Naive thymus-derived CD8-positive, alpha-beta T cell (primary cell): Measurements from ENCODE around the gene PPIL4. TPM values are rescaled to one million over a fixed set of nuclear protein-coding genes. Genes with fewer than 3 reads are reported as not detected.

Experiments
- ATAC-seq, 2 donors: fragments of 150-1000 bp; cut with Tn5 transposase in 1 of 2; sonication (Bioruptor Pico), chemical (Tn5 transposase) in 1 of 2; 1 replicate in 1 of 2; 2 replicates in 1 of 2; pipeline ENCODE4 v1.10.0; 2021; ENCODE audit warnings: mild to moderate bottlenecking in 2 of 2, moderate library complexity in 2 of 2
- POLR2A ChIA-PET: fragments of 350-600 bp; sonication (Branson Sonifier 250); formaldehyde crosslinking; loops from one replicate; lab custom pipeline; 2021; ENCODE audit warnings: antibody characterized with exemption; lab: Charles Lee
- DNase-seq, 10 donors: peaks; one replicate each; pipeline versions ENCODE4 v3.0.0 to v3.0.0-alpha.2; 2020 to 2022
- H3K27ac Mint-ChIP-seq, 10 donors: one replicate each; pipeline ENCODE4 v1.8.0; 2020 to 2022; ENCODE audit warnings: mild to moderate bottlenecking in 10 of 10, mixed read lengths in 10 of 10, moderate library complexity in 4 of 10, inconsistent platforms in 1 of 10
- H3K27me3 Mint-ChIP-seq, 5 donors: one replicate each; pipeline ENCODE4 v1.8.0; 2021 to 2022; ENCODE audit warnings: mixed read lengths in 5 of 5
- H3K36me3 Mint-ChIP-seq, 3 donors: one replicate each; pipeline ENCODE4 v1.8.0; 2020 to 2022; ENCODE audit warnings: mixed read lengths in 3 of 3, mild to moderate bottlenecking in 2 of 3, inconsistent platforms in 1 of 3
- H3K4me1 Mint-ChIP-seq, 4 donors: one replicate each; pipeline ENCODE4 v1.8.0; 2021 to 2022; ENCODE audit warnings: mixed read lengths in 4 of 4
- H3K4me3 Mint-ChIP-seq, 10 donors: one replicate each; pipeline ENCODE4 v1.8.0; 2020 to 2022; ENCODE audit warnings: mild to moderate bottlenecking in 10 of 10, mixed read lengths in 10 of 10, moderate library complexity in 6 of 10, inconsistent platforms in 1 of 10
- H3K9me3 Mint-ChIP-seq, 9 donors: one replicate each; pipeline ENCODE4 v1.8.0; 2020 to 2022; ENCODE audit warnings: mixed read lengths in 9 of 9, mild to moderate bottlenecking in 3 of 9, inconsistent platforms in 1 of 9, moderate library complexity in 1 of 9
- polyA plus RNA-seq, 3 donors: library from polyadenylated mRNA; unstranded; fragments of 300-500 nt; fragmentation: Illumina TruSeq; gene quantifications; one replicate each; pipeline ENCODE4 v1.2.3, GENCODE V29; 2021
- total RNA-seq, 8 experiments: library from RNA in 2 of 8; stranded (reverse) in 2 of 8; gene quantifications; one replicate each; pipeline ENCODE4 v1.2.3 and lab custom pipeline; 2021 to 2026

The PPIL4 gene
- total and polyA plus RNA-seq, 5 experiments from 2014 or later, result 7.1 to 39.5 (median 11.8) TPM

GRCh38 chr6:149482545-149483333 lies 63.1 kb downstream of the PPIL4 start:
- Mint-ChIP-seq H3K27ac (peak overlapping the region; percentile 95 to 99 (median 98)), H3K4me1 (peaks cover 36 to 78% (median 63%) of the 10 kb centered on the region in 4 donors), H3K9me3 (no peaks in the 10 kb centered on the region), H3K36me3 (peaks cover 0 to 13% (median 0%) of the 10 kb centered on the region in 3 donors), H3K4me3 (peak overlapping the region; percentile 84 to 99 (median 94)), H3K27me3 (no peaks in the 10 kb centered on the region)
- ATAC-seq, result no peak
- POLR2A ChIA-PET, result interaction anchor here (0.5 to 3.0 kb wide), 3 partner anchors 9 to 268 kb away, joined by 3 to 22 read pairs (median 3); no protein-coding TSS in a partner anchor
- DNase-seq, result peak in 1 of 10 donors; percentile 23

GRCh38 chr6:149480502-149481280 lies 65.2 kb downstream of the PPIL4 start:
- peaks cover 38 to 76% (median 65%) of the 10 kb centered on the region in 4 donors for H3K4me1 Mint-ChIP-seq
- peaks cover 0 to 13% (median 0%) of the 10 kb centered on the region in 3 donors for H3K36me3 Mint-ChIP-seq
- H3K9me3 Mint-ChIP-seq, result no peaks in the 10 kb centered on the region
- DNase-seq (peak in 8 of 10 donors; percentile 12 to 42 (median 26)), ATAC-seq (peak in 1 of 2 donors; percentile 17)
- H3K27ac Mint-ChIP-seq, result peak overlapping the region; percentile 95 to 99 (median 98)
- H3K4me3 Mint-ChIP-seq, result peak overlapping the region; percentile 84 to 99 (median 94)
- POLR2A ChIA-PET, result interaction anchor here (1.2 kb wide), 1 partner anchor 453 kb away, joined by 6 read pairs; no protein-coding TSS in a partner anchor
- no peaks in the 10 kb centered on the region for H3K27me3 Mint-ChIP-seq

GRCh38 chr6:149478631-149479314 lies 67.1 kb downstream of the PPIL4 start:
- DNase-seq, result no peak
- Mint-ChIP-seq H3K27me3 (no peaks in the 10 kb centered on the region), H3K4me1 (peaks cover 29 to 76% (median 50%) of the 10 kb centered on the region in 4 donors), H3K9me3 (no peaks in the 10 kb centered on the region), H3K27ac (peak overlapping the region in 5 of 10 donors; percentile 46 to 99 (median 80)), H3K36me3 (peaks cover 0 to 14% (median 0%) of the 10 kb centered on the region in 3 donors), H3K4me3 (peak overlapping the region in 3 of 10 donors; percentile 57 to 99 (median 96))
- POLR2A ChIA-PET, result no interaction called here
- no peak for ATAC-seq

GRCh38 chr6:149477544-149477943 lies 68.3 kb downstream of the PPIL4 start:
- Mint-ChIP-seq H3K27ac (peak overlapping the region in 5 of 10 donors; percentile 54 to 84 (median 55)), H3K9me3 (no peaks in the 10 kb centered on the region), H3K27me3 (no peaks in the 10 kb centered on the region), H3K4me1 (peaks cover 29 to 81% (median 49%) of the 10 kb centered on the region in 4 donors), H3K36me3 (peaks cover 0 to 26% (median 0%) of the 10 kb centered on the region in 3 donors), H3K4me3 (peak overlapping the region in 1 of 10 donors; percentile 42)
- DNase-seq (no peak), ATAC-seq (no peak)
- POLR2A ChIA-PET, result interaction anchor here (0.6 kb wide), 1 partner anchor 28 kb away, joined by 3 read pairs; no protein-coding TSS in a partner anchor

- DNase-seq (no peak), ATAC-seq (no peak)
- Mint-ChIP-seq H3K9me3 (no peaks in the 10 kb centered on the region), H3K4me1 (peaks cover 28 to 83% (median 49%) of the 10 kb centered on the region in 4 donors), H3K27ac (peak overlapping the region in 5 of 10 donors; percentile 15 to 84 (median 54)), H3K27me3 (no peaks in the 10 kb centered on the region), H3K4me3 (no peak overlapping the region), H3K36me3 (peaks cover 0 to 32% (median 0%) of the 10 kb centered on the region in 3 donors)
- POLR2A ChIA-PET, result interaction anchor here (1.2 kb wide), 1 partner anchor 32 kb away, joined by 3 read pairs; no protein-coding TSS in a partner anchor
Observed at GRCh38 chr6:149476789-149477455, 68.9 kb downstream of the PPIL4 start.

- Mint-ChIP-seq H3K36me3 (peaks cover 0 to 43% (median 2%) of the 10 kb centered on the region in 3 donors), H3K4me3 (peak overlapping the region in 2 of 10 donors; percentile 53 to 61), H3K4me1 (peaks cover 15 to 77% (median 34%) of the 10 kb centered on the region in 4 donors), H3K27ac (peak overlapping the region in 4 of 10 donors; percentile 27 to 84 (median 66)), H3K27me3 (no peaks in the 10 kb centered on the region), H3K9me3 (no peaks in the 10 kb centered on the region)
- ATAC-seq, result no peak
- no peak for DNase-seq
- POLR2A ChIA-PET, result interaction anchor here (0.9 to 3.5 kb wide), 4 partner anchors 10 to 44 kb away, joined by 3 to 22 read pairs (median 7); partner anchors contain the start of gene ZC3H12D
Observed at GRCh38 chr6:149474108-149474935, 71.5 kb downstream of the PPIL4 start.

- H3K4me1 Mint-ChIP-seq, result peaks cover 11 to 77% (median 32%) of the 10 kb centered on the region in 4 donors
- no peaks in the 10 kb centered on the region for H3K27me3 Mint-ChIP-seq
- peak; percentile 52 to 82 for ATAC-seq
- peaks cover 0 to 37% (median 2%) of the 10 kb centered on the region in 3 donors for H3K36me3 Mint-ChIP-seq
- POLR2A ChIA-PET, result interaction anchor here (1.6 to 3.5 kb wide), 3 partner anchors 9 to 15 kb away, joined by 3 to 22 read pairs (median 9); partner anchors contain the start of gene ZC3H12D
- no peaks in the 10 kb centered on the region for H3K9me3 Mint-ChIP-seq
- peak overlapping the region in 9 of 10 donors; percentile 21 to 74 (median 53) for H3K4me3 Mint-ChIP-seq
- DNase-seq, result peak in 3 of 10 donors; percentile 36 to 40 (median 37)
- peak overlapping the region in 9 of 10 donors; percentile 17 to 88 (median 69) for H3K27ac Mint-ChIP-seq
Observed at GRCh38 chr6:149473080-149474052, 72.5 kb downstream of the PPIL4 start.

GRCh38 chr6:149472241-149472640 lies 73.6 kb downstream of the PPIL4 start:
- Mint-ChIP-seq H3K27me3 (no peaks in the 10 kb centered on the region), H3K9me3 (no peaks in the 10 kb centered on the region), H3K4me3 (peak overlapping the region in 3 of 10 donors; percentile 2 to 55 (median 18)), H3K4me1 (peaks cover 13 to 83% (median 37%) of the 10 kb centered on the region in 4 donors), H3K27ac (peak overlapping the region in 7 of 10 donors; percentile 13 to 81 (median 44)), H3K36me3 (peaks cover 0 to 37% (median 2%) of the 10 kb centered on the region in 3 donors)
- no peak for DNase-seq
- no peak for ATAC-seq
- POLR2A ChIA-PET, result interaction anchor here (1.6 to 3.5 kb wide), 2 partner anchors 8 to 12 kb away, joined by 3 to 22 read pairs; partner anchors contain the start of gene ZC3H12D

GRCh38 chr6:149471801-149472200 lies 74.0 kb downstream of the PPIL4 start:
- DNase-seq (no peak), ATAC-seq (no peak)
- Mint-ChIP-seq H3K4me1 (peaks cover 11 to 83% (median 36%) of the 10 kb centered on the region in 4 donors), H3K36me3 (peaks cover 0 to 37% (median 2%) of the 10 kb centered on the region in 3 donors), H3K9me3 (no peaks in the 10 kb centered on the region), H3K27me3 (no peaks in the 10 kb centered on the region), H3K4me3 (peak overlapping the region in 2 of 10 donors; percentile 2 to 55), H3K27ac (peak overlapping the region in 7 of 10 donors; percentile 13 to 81 (median 43))
- POLR2A ChIA-PET, result interaction anchor here (3.5 kb wide), 1 partner anchor 13 kb away, joined by 22 read pairs; the partner anchor contains the start of gene ZC3H12D
